Loucy (cell line): Measurements from ENCODE around the gene VSTM2B.

Experiments used
- H2AFZ ChIP-seq: fragments of 200-600 bp; sonication (generic); 2 replicates; pipeline ENCODE4 v1.6.0; 2016; ENCODE audit warnings: antibody characterized with exemption, mild to moderate bottlenecking, low read length, moderate library complexity
- H3F3A ChIP-seq: fragments of 200-600 bp; 2 replicates; pipeline ENCODE4 v1.6.0; 2016; ENCODE audit warnings: antibody characterized with exemption, low read depth, mild to moderate bottlenecking
- H3K27me3 ChIP-seq: fragments of 200-600 bp; sonication (generic); 2 replicates; pipeline ENCODE4 v1.6.1; 2014; ENCODE audit warnings: low read length, mild to moderate bottlenecking; ENCODE audit not compliant: insufficient read depth, poor library complexity, severe bottlenecking
- H3K36me3 ChIP-seq: fragments of 200-600 bp; sonication (generic); 2 replicates; pipeline ENCODE4 v1.6.1; 2016; ENCODE audit warnings: low read length; ENCODE audit not compliant: insufficient read depth
- H3K4me1 ChIP-seq: fragments of 200-600 bp; sonication (generic); 2 replicates; pipeline ENCODE4 v1.5.1; 2014; ENCODE audit warnings: low read length, mild to moderate bottlenecking; ENCODE audit not compliant: insufficient read depth, poor library complexity, severe bottlenecking
- H3K4me2 ChIP-seq: fragments of 200-600 bp; sonication (generic); 2 replicates; pipeline ENCODE4 v1.6.0; 2014; ENCODE audit warnings: antibody characterized with exemption, low read length, low read depth, mild to moderate bottlenecking; ENCODE audit not compliant: poor library complexity, severe bottlenecking
- H3K4me3 ChIP-seq: fragments of 200-600 bp; sonication (generic); 2 replicates; pipeline ENCODE4 v1.5.1; 2014; ENCODE audit warnings: low read length, mild to moderate bottlenecking, mixed read lengths; ENCODE audit not compliant: poor library complexity, severe bottlenecking
- H3K79me2 ChIP-seq: fragments of 200-600 bp; sonication (generic); 2 replicates; pipeline ENCODE4 v1.6.1; 2014; ENCODE audit warnings: low read length; ENCODE audit not compliant: insufficient read depth
- H3K9ac ChIP-seq: fragments of 200-600 bp; sonication (generic); 2 replicates; pipeline ENCODE4 v1.6.0; 2014; ENCODE audit warnings: mild to moderate bottlenecking, low read depth, low read length, moderate library complexity; ENCODE audit not compliant: poor library complexity, severe bottlenecking
- H3K9me2 ChIP-seq: fragments of 200-600 bp; sonication (generic); replicated peaks from 2 replicates; pipeline ENCODE4 v1.6.1; 2016; ENCODE audit warnings: low read depth, low read length, mixed read lengths
- H3K9me3 ChIP-seq: fragments of 200-600 bp; sonication (generic); 2 replicates; pipeline ENCODE4 v1.6.1; 2014; ENCODE audit warnings: mild to moderate bottlenecking, antibody characterized with exemption, low read length, low read depth; ENCODE audit not compliant: insufficient read depth
- H4K20me1 ChIP-seq: fragments of 200-600 bp; sonication (generic); 2 replicates; pipeline ENCODE4 v1.6.0; 2014; ENCODE audit warnings: antibody characterized with exemption, low read length, mild to moderate bottlenecking; ENCODE audit not compliant: insufficient read depth, poor library complexity, severe bottlenecking
- CTCF ChIP-seq: fragments of 200-600 bp; sonication (generic); conservative IDR thresholded peaks from 2 replicates; pipeline ENCODE4 v1.5.1; 2014; ENCODE audit warnings: mild to moderate bottlenecking, antibody characterized with exemption, low read length
- EZH2phosphoT487 ChIP-seq: fragments of 200-600 bp; IDR thresholded peaks from 2 replicates; pipeline ENCODE4 v1.6.1; 2018; ENCODE audit warnings: antibody characterized with exemption, mild to moderate bottlenecking, moderate library complexity, borderline replicate concordance

VSTM2B gene

GRCh38 chr19:29495901-29496441 lies 29.8 kb upstream of the VSTM2B start:
- Histone ChIP-seq H3K27me3 (no peaks in the 10 kb centered on the region), H3K9ac (no peak overlapping the region), H3K4me2 (no peak overlapping the region), H2AFZ (no peak overlapping the region), H3K36me3 (no peaks in the 10 kb centered on the region), H4K20me1 (no peaks in the 10 kb centered on the region), H3F3A (no peaks in the 10 kb centered on the region), H3K4me3 (no peak overlapping the region), H3K9me2 (no peaks in the 10 kb centered on the region), H3K4me1 (no peaks in the 10 kb centered on the region), H3K79me2 (no peaks in the 10 kb centered on the region), H3K9me3 (peaks cover 6% of the 10 kb centered on the region; the same call in 1 of the 2 replicates)
- TF ChIP-seq EZH2phosphoT487 (no peak), CTCF (no peak)

GRCh38 chr19:29497241-29497640 lies 28.6 kb upstream of the VSTM2B start:
- H3K79me2 ChIP-seq: no peaks in the 10 kb centered on the region
- H4K20me1 ChIP-seq: no peaks in the 10 kb centered on the region
- no peaks in the 10 kb centered on the region for H3K36me3 ChIP-seq
- no peaks in the 10 kb centered on the region for H3K9me2 ChIP-seq
- no peaks in the 10 kb centered on the region for H3F3A ChIP-seq
- H3K9ac ChIP-seq: no peak overlapping the region
- no peaks in the 10 kb centered on the region for H3K4me1 ChIP-seq
- TF ChIP-seq EZH2phosphoT487: no peak
- TF ChIP-seq CTCF: no peak
- no peak overlapping the region for H3K4me2 ChIP-seq
- peaks cover 6% of the 10 kb centered on the region; the same call in 1 of the 2 replicates for H3K9me3 ChIP-seq
- H2AFZ ChIP-seq: no peak overlapping the region
- no peaks in the 10 kb centered on the region for H3K27me3 ChIP-seq
- no peak overlapping the region for H3K4me3 ChIP-seq

- TF ChIP-seq CTCF (no peak), EZH2phosphoT487 (no peak)
- Histone ChIP-seq H3K9me2 (no peaks in the 10 kb centered on the region), H3K9ac (no peak overlapping the region), H3K27me3 (no peaks in the 10 kb centered on the region), H3K4me1 (no peaks in the 10 kb centered on the region), H2AFZ (no peak overlapping the region), H3K4me2 (no peak overlapping the region), H3K9me3 (peaks cover 4% of the 10 kb centered on the region; the same call in 1 of the 2 replicates), H3F3A (no peaks in the 10 kb centered on the region), H3K36me3 (no peaks in the 10 kb centered on the region), H3K79me2 (no peaks in the 10 kb centered on the region), H4K20me1 (no peaks in the 10 kb centered on the region), H3K4me3 (no peak overlapping the region)
Observed at GRCh38 chr19:29497686-29498436, 27.9 kb upstream of the VSTM2B start.
